Measurements from ENCODE around the gene FGFR2.

The FGFR2 gene

GRCh38 chr10:121484816-121485215, 113.4 kb downstream of the FGFR2 start:
- H3K4me3 ChIP-seq (ENCODE audit: low read depth, low read length), result no peak overlapping the region
- no peak for DNase-seq (ENCODE audit: low read depth)
- TF ChIP-seq, protein P1, sequence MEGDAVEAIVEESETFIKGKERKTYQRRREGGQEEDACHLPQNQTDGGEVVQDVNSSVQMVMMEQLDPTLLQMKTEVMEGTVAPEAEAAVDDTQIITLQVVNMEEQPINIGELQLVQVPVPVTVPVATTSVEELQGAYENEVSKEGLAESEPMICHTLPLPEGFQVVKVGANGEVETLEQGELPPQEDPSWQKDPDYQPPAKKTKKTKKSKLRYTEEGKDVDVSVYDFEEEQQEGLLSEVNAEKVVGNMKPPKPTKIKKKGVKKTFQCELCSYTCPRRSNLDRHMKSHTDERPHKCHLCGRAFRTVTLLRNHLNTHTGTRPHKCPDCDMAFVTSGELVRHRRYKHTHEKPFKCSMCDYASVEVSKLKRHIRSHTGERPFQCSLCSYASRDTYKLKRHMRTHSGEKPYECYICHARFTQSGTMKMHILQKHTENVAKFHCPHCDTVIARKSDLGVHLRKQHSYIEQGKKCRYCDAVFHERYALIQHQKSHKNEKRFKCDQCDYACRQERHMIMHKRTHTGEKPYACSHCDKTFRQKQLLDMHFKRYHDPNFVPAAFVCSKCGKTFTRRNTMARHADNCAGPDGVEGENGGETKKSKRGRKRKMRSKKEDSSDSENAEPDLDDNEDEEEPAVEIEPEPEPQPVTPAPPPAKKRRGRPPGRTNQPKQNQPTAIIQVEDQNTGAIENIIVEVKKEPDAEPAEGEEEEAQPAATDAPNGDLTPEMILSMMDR (IDR thresholded peaks at IDR 0.05; ENCODE audit: low read depth, low read length, missing control alignments), result no peak

DNA sequence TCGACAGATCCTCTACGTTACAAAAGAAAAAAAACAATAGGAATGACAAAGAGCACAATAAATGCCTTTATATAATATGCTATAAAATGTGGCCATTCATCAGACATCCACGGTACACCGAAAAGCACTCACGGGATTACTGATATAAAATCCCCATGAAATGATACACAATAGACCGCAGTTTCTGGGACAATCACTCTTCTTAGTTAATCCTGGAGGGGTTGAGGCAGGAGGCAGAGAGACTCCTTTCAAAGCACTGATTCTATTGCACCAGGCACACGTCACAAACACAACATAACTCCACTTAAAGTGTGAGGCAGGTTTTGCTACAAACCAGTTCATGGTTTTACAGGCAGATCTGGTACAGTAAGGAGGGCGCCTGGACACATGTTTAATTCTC, 113.8 kb downstream of the FGFR2 start:
- TF ChIP-seq, protein P1 (IDR thresholded peaks at IDR 0.05; ENCODE audit: low read depth, low read length, missing control alignments), result no peak

GRCh38 chr10:121481180-121481579, 117.1 kb downstream of the FGFR2 start:
- TF ChIP-seq, protein P1 (IDR thresholded peaks at IDR 0.05; ENCODE audit: low read depth, low read length, missing control alignments), result no peak
- no peak overlapping the region for H3K4me3 ChIP-seq (ENCODE audit: low read depth, low read length)
- DNase-seq (ENCODE audit: low read depth), result no peak

More for the DNA sequence above, 113.8 kb downstream of the FGFR2 start:
- H3K4me3 ChIP-seq (ENCODE audit: low read depth, low read length), result no peak overlapping the region
- no peak for DNase-seq (ENCODE audit: low read depth)

- no peak overlapping the region for H3K4me3 ChIP-seq (ENCODE audit: low read depth, low read length)
- DNase-seq (ENCODE audit: low read depth), result no peak
- TF ChIP-seq, protein P1 (IDR thresholded peaks at IDR 0.05; ENCODE audit: low read depth, low read length, missing control alignments), result no peak
These were observed 119.7 kb downstream of the FGFR2 start for GRCh38 chr10:121478556-121478955.

- no peak overlapping the region for H3K4me3 ChIP-seq (ENCODE audit: low read depth, low read length)
- no peak for DNase-seq (ENCODE audit: low read depth)
- TF ChIP-seq, protein P1 (IDR thresholded peaks at IDR 0.05; ENCODE audit: low read depth, low read length, missing control alignments), result no peak
These were observed 128.2 kb downstream of the FGFR2 start for GRCh38 chr10:121469797-121470606.

- DNase-seq (ENCODE audit: low read depth), result no peak
- TF ChIP-seq, protein P1 (IDR thresholded peaks at IDR 0.05; ENCODE audit: low read depth, low read length, missing control alignments), result no peak
- no peak overlapping the region for H3K4me3 ChIP-seq (ENCODE audit: low read depth, low read length)
These were observed 129.5 kb downstream of the FGFR2 start for GRCh38 chr10:121468726-121469125.

DNA sequence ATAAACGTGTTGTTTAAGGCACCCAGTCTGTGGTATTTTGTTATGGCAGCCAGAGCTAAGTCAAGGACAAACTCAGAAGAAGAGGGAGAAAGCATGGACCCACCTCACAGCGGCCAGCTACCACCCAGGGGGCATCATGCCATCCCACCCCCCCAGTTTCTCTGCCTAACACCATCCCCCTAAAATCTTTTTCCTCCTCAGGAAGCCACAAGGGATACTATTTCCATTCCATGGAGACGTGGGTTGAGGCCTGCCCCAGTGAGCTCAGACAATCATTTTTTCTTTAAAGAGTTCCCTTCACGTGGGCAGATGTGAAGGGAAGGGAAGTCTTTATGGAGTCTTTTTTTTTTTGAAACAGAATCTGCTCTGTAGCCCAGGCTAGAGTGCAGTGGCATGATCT, 131.8 kb downstream of the FGFR2 start:
- H3K4me3 ChIP-seq (ENCODE audit: low read depth, low read length), result no peak overlapping the region
- DNase-seq (ENCODE audit: low read depth), result no peak
- TF ChIP-seq, protein P1 (IDR thresholded peaks at IDR 0.05; ENCODE audit: low read depth, low read length, missing control alignments), result no peak

All from GM12864 (cell line).